Lower lobe of right lung (tissue), 2 donors: ENCODE results near the gene KCTD13. TPM values are rescaled to one million over a fixed set of nuclear protein-coding genes. Genes with fewer than 3 reads are reported as not detected.

Experiments
- ATAC-seq, 2 donors: fragments of 200-7000 bp; cut with Tn5 transposase; one replicate each; pipeline ENCODE4 v1.9.1; 2020 to 2022; ENCODE audit warnings: mild to moderate bottlenecking in 2 of 2, moderate library complexity in 2 of 2
- DNase-seq: peaks from one replicate; pipeline ENCODE4 v3.0.0-alpha.2; 2020
- H3K27ac ChIP-seq: fragments of 200-600 bp; one replicate; pipeline ENCODE4 v1.8.0; 2022
- H3K27me3 ChIP-seq: fragments of 200-600 bp; one replicate; pipeline ENCODE4 v1.8.0; 2022; ENCODE audit warnings: low read depth
- H3K36me3 ChIP-seq: fragments of 200-600 bp; one replicate; pipeline ENCODE4 v1.8.0; 2022; ENCODE audit warnings: mild to moderate bottlenecking
- H3K4me1 ChIP-seq: fragments of 200-600 bp; one replicate; pipeline ENCODE4 v1.8.0; 2022
- H3K4me3 ChIP-seq: fragments of 200-600 bp; one replicate; pipeline ENCODE4 v1.8.0; 2022; ENCODE audit warnings: mild to moderate bottlenecking
- H3K9me3 ChIP-seq: fragments of 200-600 bp; one replicate; pipeline ENCODE4 v1.8.0; 2022
- CTCF ChIP-seq: fragments of 200-600 bp; IDR thresholded peaks from one replicate; pipeline ENCODE4 v1.8.0; 2022; ENCODE audit warnings: antibody characterized with exemption, mild to moderate bottlenecking
- intact Hi-C: fragments of 100-400 bp; cut with DNase I; formaldehyde crosslinking; loops from one replicate; pipeline ENCODE4 v1.11.0; 2022
- total RNA-seq: library from RNA; stranded (reverse); fragmentation: NEBNext Ultra II Directional; extraction: Animal tissue kit (Norgen Biotek cat#: 25700); gene quantifications from one replicate; pipeline ENCODE4 v1.2.1, GENCODE V29; 2021
- donor health status: DM: no; HTN: yes; CAD: no; lungs with severe emphysema.

KCTD13 gene
- total RNA-seq, 1 donor from 2014 or later, result 22.3 TPM

DNA sequence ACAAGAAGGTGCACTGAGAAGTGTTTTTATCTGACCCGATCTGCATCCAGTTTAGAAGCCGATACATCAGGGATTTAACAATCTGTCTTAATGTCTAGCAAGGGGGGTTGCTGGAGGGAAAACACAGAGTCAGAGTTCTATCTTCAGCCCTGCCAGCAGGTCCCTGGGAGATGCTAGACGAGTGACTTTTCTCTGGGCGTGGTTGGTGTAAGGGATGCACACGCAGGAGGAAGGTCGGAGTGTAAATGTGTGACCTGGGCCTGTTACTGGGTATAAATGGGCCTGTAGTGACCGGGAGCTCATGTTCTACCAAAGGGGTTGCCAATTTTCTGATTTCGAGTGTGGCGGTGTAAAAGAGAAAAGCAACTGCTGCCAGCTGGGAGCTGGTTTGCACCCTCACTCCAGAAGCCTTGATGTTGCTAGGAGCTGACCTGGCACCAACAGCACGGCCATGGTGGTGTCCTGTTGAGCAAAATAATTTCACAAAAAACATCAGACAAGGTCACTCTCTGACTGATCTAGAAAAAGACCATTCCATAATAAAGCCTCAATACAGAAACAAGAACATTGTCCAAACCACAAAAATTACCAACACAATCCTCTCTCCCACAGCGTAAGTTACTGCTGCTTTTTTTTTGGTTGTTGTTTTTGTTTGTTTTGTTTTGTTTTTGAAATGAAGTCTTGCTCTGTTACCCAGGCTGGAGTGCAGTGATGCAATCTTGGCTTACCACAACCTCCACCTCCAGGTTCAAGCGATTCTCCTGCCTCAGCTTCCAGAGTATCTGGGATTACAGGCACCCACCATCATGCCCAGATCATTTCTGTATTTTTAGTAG, 1.3 kb upstream of the KCTD13 start:
- Histone ChIP-seq H3K27me3 (no peaks in the 10 kb centered on the region), H3K4me3 (peak overlapping the region; percentile 95), H3K27ac (peak overlapping the region; percentile 90), H3K4me1 (peaks cover 23% of the 10 kb centered on the region), H3K9me3 (no peaks in the 10 kb centered on the region), H3K36me3 (peaks cover 9% of the 10 kb centered on the region)
- no peak for TF ChIP-seq CTCF
- intact Hi-C loops, result no loop called here
- ATAC-seq (no peak), DNase-seq (no peak)

DNA sequence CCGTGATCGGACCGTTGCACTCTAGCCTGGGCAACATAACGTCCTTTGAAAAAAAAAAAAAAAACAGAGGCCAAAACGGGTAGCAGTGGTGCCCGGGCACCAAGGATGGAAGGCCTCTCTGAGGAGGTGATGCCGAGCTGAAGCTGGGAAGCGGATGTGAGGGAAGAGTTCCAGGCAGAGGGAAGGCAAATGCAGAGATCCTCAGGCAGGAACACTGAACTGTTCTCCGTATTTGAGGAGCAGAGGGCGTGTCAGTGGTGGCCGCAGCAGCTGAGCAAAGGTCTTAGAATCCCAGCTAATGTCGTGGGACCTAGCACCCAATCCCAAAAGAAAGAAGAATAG, 656 bp upstream of the KCTD13 start:
- intact Hi-C loops, result no loop called here
- no peaks in the 10 kb centered on the region for H3K27me3 ChIP-seq
- peaks cover 23% of the 10 kb centered on the region for H3K4me1 ChIP-seq
- peak overlapping the region; percentile 95 for H3K4me3 ChIP-seq
- H3K36me3 ChIP-seq, result peaks cover 15% of the 10 kb centered on the region
- ATAC-seq (peak; percentile 31 to 43), DNase-seq (no peak)
- H3K27ac ChIP-seq, result peak overlapping the region; percentile 90
- no peaks in the 10 kb centered on the region for H3K9me3 ChIP-seq
- no peak for TF ChIP-seq CTCF

GRCh38 chr16:29925105-29925756, 795 bp downstream of the KCTD13 start:
- DNase-seq (no peak), ATAC-seq (no peak)
- peak overlapping the region; percentile 90 for H3K27ac ChIP-seq

GRCh38 chr16:29922986-29923501, 3.0 kb downstream of the KCTD13 start:
- TF ChIP-seq CTCF, result no peak
- Histone ChIP-seq H3K4me1 (peaks cover 23% of the 10 kb centered on the region), H3K4me3 (no peak overlapping the region), H3K27ac (no peak overlapping the region), H3K36me3 (peaks cover 52% of the 10 kb centered on the region), H3K9me3 (no peaks in the 10 kb centered on the region), H3K27me3 (no peaks in the 10 kb centered on the region)
- DNase-seq (no peak), ATAC-seq (no peak)
- intact Hi-C loops, result no loop called here

More at GRCh38 chr16:29925105-29925756, 795 bp downstream of the KCTD13 start:
- Histone ChIP-seq H3K4me1 (peaks cover 23% of the 10 kb centered on the region), H3K9me3 (no peaks in the 10 kb centered on the region), H3K4me3 (peak overlapping the region; percentile 95), H3K27me3 (no peaks in the 10 kb centered on the region), H3K36me3 (peaks cover 30% of the 10 kb centered on the region)
- intact Hi-C loops, result no loop called here
- TF ChIP-seq CTCF, result no peak

- intact Hi-C loops, result no loop called here
- DNase-seq (no peak), ATAC-seq (no peak)
- peaks cover 59% of the 10 kb centered on the region for H3K36me3 ChIP-seq
- no peak for TF ChIP-seq CTCF
- H3K27ac ChIP-seq, result no peak overlapping the region
- H3K4me1 ChIP-seq, result peaks cover 23% of the 10 kb centered on the region
- H3K4me3 ChIP-seq, result no peak overlapping the region
- H3K27me3 ChIP-seq, result no peaks in the 10 kb centered on the region
- H3K9me3 ChIP-seq, result no peaks in the 10 kb centered on the region
Measured at GRCh38 chr16:29922326-29922725, 3.7 kb downstream of the KCTD13 start.
